GM18519 (cell line): Measurements from ENCODE around the gene CNN2.

Experiments used
- ATAC-seq: cut with Tn5 transposase; IDR thresholded peaks from one replicate; pipeline ENCODE4 v1.9.1; 2021; ENCODE audit warnings: mild to moderate bottlenecking, moderate library complexity; ENCODE audit not compliant: unreplicated experiment, low FRiP score

CNN2 gene

GRCh38 chr19:1064661-1065605 is 38.5 kb downstream of the CNN2 start:
- ATAC-seq: no peak

GRCh38 chr19:1065606-1066109 is 39.2 kb downstream of the CNN2 start:
- ATAC-seq: no peak

GRCh38 chr19:1066251-1066747 is 39.9 kb downstream of the CNN2 start:
- no peak for ATAC-seq

- ATAC-seq: no peak
Measured at GRCh38 chr19:1066748-1067340, 40.4 kb downstream of the CNN2 start, which contains the start of gene ARHGAP45. Gene ARHGAP45 (plus strand): TSS chr19:1067167. CDS start chr19:1067406, 239 bp downstream.

GRCh38 chr19:1067341-1067957 is 41.0 kb downstream of the CNN2 start:
- no peak for ATAC-seq

GRCh38 chr19:1068009-1069001 is 41.9 kb downstream of the CNN2 start:
- ATAC-seq: no peak

GRCh38 chr19:1069009-1069779 is 42.8 kb downstream of the CNN2 start:
- no peak for ATAC-seq

- no peak for ATAC-seq
Measured at GRCh38 chr19:1070576-1070930, 44.1 kb downstream of the CNN2 start.

GRCh38 chr19:1070931-1071791 is 44.8 kb downstream of the CNN2 start:
- no peak for ATAC-seq

- no peak for ATAC-seq
Measured at GRCh38 chr19:1072371-1073015, 46.1 kb downstream of the CNN2 start.

GRCh38 chr19:1073063-1073955 is 46.9 kb downstream of the CNN2 start:
- no peak for ATAC-seq

GRCh38 chr19:1073956-1074517 is 47.6 kb downstream of the CNN2 start:
- no peak for ATAC-seq

GRCh38 chr19:1074544-1075283 is 48.3 kb downstream of the CNN2 start:
- ATAC-seq: peak; percentile 34

GRCh38 chr19:1076046-1076386 is 49.6 kb downstream of the CNN2 start:
- no peak for ATAC-seq

- ATAC-seq: peak; percentile 46
Measured at GRCh38 chr19:1076951-1077350, 50.5 kb downstream of the CNN2 start.
